Heart left ventricle (tissue), 13 donors: Measurements from ENCODE around the gene LRP2BP.

ENCODE experiments used
- CTCF ChIP-seq, 12 donors: fragments of 200-600 bp; sonication (generic) in 4 of 12; IDR thresholded peaks; one replicate each; pipeline versions ENCODE4 v1.5.0 to v1.8.0; 2018 to 2022; ENCODE audit warnings: antibody characterized with exemption in 12 of 12, mild to moderate bottlenecking in 5 of 12
- POLR2A ChIP-seq, 2 donors: fragments of 450-650 bp; IDR thresholded peaks; one replicate each; pipeline ENCODE4 v1.6.1; 2017; ENCODE audit warnings: antibody characterized with exemption in 2 of 2, mild to moderate bottlenecking in 2 of 2, moderate library complexity in 2 of 2
- donor health status: ischemic (EF 13 %, LVEDD 7.1; RV severe dilation, severe dysfunction).
- donor health status: DM: no; HTN: yes; CAD: no.
- donor health status: DM: no; HTN: no; CAD: no.
- donor health status: ischemic (EF 25% LVEDD 6.9; RV normal size, moderate dysfunction).
- donor health status: ischemic (EF 25% LVEDD 5.7; RV mildly dilated, moderate dysfunction).
- donor health status: ischemic (EF 35%, LVEDD 5.7; RV mildly dilated, moderate dysfunction).
- donor health status: nonischemic (EF 11% LVEDD 7.7; RV severe dilation, severe dysfunction).
- donor health status: DM: yes; HTN: yes; CAD: no.
- donor health status: PGD.
- donor health status: ischemic (EF 29% LVEDD 5.4; RV normal size, mild dysfunction).
- donor health status: nonischemic (EF 23%, LVEDD 6.1; RV moderate dilation, normal function).

GRCh38 chr4:185381288-185382196 is 14.2 kb downstream of the LRP2BP start:
- TF ChIP-seq CTCF (IDR thresholded peaks at IDR 0.05): no peak
- TF ChIP-seq POLR2A (IDR thresholded peaks at IDR 0.05): no peak
